ENCODE measurements around the gene ADCY5. TPM values are rescaled to one million over a fixed set of nuclear protein-coding genes. Genes with fewer than 3 reads are reported as not detected.

Gene ADCY5
- total and polyA plus RNA-seq, 2 donors (not counting 1 experiment from before 2014, with no cell fraction given), result not detected

DNA sequence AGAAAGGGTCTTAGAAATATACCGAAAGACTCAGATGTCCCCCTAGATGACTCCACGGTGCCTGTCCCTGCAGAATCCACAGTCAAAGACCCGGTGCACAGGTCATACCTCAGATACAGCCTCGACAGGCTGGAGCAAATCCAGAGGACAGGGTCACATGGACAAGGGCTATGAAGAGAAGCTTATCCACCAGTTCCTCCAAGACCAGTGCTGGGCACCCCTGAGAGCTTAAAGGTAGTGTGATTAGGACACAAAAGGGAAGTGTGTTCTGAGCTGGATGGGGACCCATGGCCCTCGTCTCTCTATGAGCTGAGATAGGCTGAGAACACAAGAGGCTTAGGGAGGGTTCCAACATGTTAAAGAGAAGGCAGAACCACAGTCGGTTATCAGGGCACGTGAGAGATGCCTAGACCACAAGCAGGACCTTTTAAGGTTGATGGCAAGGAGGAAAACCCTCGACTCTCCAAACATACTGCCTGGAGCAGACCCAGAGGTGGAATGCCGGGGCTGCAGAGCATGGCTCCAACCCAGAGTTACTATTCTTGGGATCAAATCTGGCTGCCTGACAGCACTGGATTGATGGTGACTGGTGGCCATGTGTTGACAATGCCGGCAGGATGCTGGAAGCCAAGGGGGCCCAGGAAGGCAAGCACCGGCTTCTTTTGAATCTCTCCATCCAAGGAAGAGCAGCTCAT lies 46.9 kb downstream of the ADCY5 start:
- no peaks in the 10 kb centered on the region for H3K4me1 ChIP-seq (ENCODE audit: control insufficient read depth in 2 of 2, insufficient read depth in 2 of 2, low read length in 2 of 2)
- TF ChIP-seq, protein P1, sequence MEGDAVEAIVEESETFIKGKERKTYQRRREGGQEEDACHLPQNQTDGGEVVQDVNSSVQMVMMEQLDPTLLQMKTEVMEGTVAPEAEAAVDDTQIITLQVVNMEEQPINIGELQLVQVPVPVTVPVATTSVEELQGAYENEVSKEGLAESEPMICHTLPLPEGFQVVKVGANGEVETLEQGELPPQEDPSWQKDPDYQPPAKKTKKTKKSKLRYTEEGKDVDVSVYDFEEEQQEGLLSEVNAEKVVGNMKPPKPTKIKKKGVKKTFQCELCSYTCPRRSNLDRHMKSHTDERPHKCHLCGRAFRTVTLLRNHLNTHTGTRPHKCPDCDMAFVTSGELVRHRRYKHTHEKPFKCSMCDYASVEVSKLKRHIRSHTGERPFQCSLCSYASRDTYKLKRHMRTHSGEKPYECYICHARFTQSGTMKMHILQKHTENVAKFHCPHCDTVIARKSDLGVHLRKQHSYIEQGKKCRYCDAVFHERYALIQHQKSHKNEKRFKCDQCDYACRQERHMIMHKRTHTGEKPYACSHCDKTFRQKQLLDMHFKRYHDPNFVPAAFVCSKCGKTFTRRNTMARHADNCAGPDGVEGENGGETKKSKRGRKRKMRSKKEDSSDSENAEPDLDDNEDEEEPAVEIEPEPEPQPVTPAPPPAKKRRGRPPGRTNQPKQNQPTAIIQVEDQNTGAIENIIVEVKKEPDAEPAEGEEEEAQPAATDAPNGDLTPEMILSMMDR (IDR thresholded peaks at IDR 0.05), result no peak
- TF ChIP-seq EZH2 (IDR thresholded peaks at IDR 0.05; ENCODE audit: borderline replicate concordance, insufficient read depth, low read depth, low read length, poor library complexity, severe bottlenecking), result no peak
- no peak overlapping the region for H3K4me3 ChIP-seq (ENCODE audit: control extremely low read depth in 1 of 5, extremely low read depth in 1 of 5, insufficient read depth in 1 of 5, low read depth in 2 of 5, low read length in 4 of 5)
- H3K4me2 ChIP-seq (replicated peaks; ENCODE audit: low read depth, low read length, poor library complexity, severe bottlenecking), result no peak overlapping the region
- H4K20me1 ChIP-seq (ENCODE audit: control insufficient read depth, insufficient read depth, low read length, poor library complexity, severe bottlenecking), result no peaks in the 10 kb centered on the region
- Mint-ChIP-seq H3K9me3 (ENCODE audit: insufficient read depth) (no peaks in the 10 kb centered on the region), H3K27ac (no peak overlapping the region), H3K4me3 (no peak overlapping the region), H3K4me1 (no peaks in the 10 kb centered on the region), H3K27me3 (peaks cover 16% of the 10 kb centered on the region)
- no peaks in the 10 kb centered on the region for H3K36me3 ChIP-seq (replicated peaks in 1 of 2; ENCODE audit: control extremely low read depth in 1 of 2, control insufficient read depth in 1 of 2, extremely low read depth in 1 of 2, insufficient read depth in 2 of 2, low read length in 1 of 2)
- ATAC-seq (ENCODE audit: low read depth) (no peak), DNase-seq (no peak)
- intact Hi-C loops (cut with micrococcal nuclease), result no loop called here
- no peaks in the 10 kb centered on the region for H3K9me3 ChIP-seq (ENCODE audit: control extremely low read depth in 1 of 3, control insufficient read depth in 2 of 3, insufficient read depth in 1 of 3, low read length in 2 of 3)
- H3K27me3 ChIP-seq (replicated peaks in 1 of 4; ENCODE audit: control extremely low read depth in 1 of 4, control insufficient read depth in 3 of 4, insufficient read depth in 4 of 4, low read length in 3 of 4), result peaks cover 0 to 4% (median 1%) of the 10 kb centered on the region in 4 experiments
- CTCF ChIA-PET, result no interaction called here
- H3K27ac ChIP-seq (ENCODE audit: low read length in 2 of 2), result no peak overlapping the region
- no peak overlapping the region for H2AFZ ChIP-seq (ENCODE audit: insufficient read depth, low read depth, low read length, poor library complexity, severe bottlenecking)
- WGBS (ENCODE audit: insufficient coverage), result 85% methylated on average over 9 of the region's 11 CpGs
- POLR2A ChIA-PET, result no interaction called here
- H3K9ac ChIP-seq (ENCODE audit: low read length), result no peak overlapping the region
- no peaks in the 10 kb centered on the region for H3K79me2 ChIP-seq (ENCODE audit: control insufficient read depth, insufficient read depth, low read length)

DNA sequence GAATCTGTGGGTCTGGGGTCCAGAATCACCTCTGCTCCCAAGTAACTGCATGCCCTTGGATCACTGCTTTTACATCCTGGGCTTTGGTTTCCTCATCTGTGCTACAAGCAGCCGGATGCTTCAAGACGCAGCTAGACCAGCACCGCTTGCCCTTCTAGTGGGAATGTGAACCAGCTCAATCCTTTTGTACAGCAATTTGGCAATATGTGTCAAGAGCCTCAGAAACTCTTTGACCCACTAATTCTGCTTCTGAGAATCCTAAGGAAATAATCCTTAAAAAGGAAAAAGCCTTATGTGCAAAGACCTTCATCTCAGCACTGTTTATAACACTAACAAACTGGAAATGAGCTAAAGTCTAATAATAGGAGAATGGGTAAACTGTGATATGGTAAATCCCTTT lies 48.7 kb downstream of the ADCY5 start:
- Histone ChIP-seq H2AFZ (ENCODE audit: insufficient read depth, low read depth, low read length, poor library complexity, severe bottlenecking) (no peak overlapping the region), H4K20me1 (ENCODE audit: control insufficient read depth, insufficient read depth, low read length, poor library complexity, severe bottlenecking) (no peaks in the 10 kb centered on the region), H3K9me3 (ENCODE audit: control extremely low read depth in 1 of 3, control insufficient read depth in 2 of 3, insufficient read depth in 1 of 3, low read length in 2 of 3) (no peaks in the 10 kb centered on the region), H3K4me3 (ENCODE audit: control extremely low read depth in 1 of 5, extremely low read depth in 1 of 5, insufficient read depth in 1 of 5, low read depth in 2 of 5, low read length in 4 of 5) (no peak overlapping the region), H3K36me3 (replicated peaks in 1 of 2; ENCODE audit: control extremely low read depth in 1 of 2, control insufficient read depth in 1 of 2, extremely low read depth in 1 of 2, insufficient read depth in 2 of 2, low read length in 1 of 2) (no peaks in the 10 kb centered on the region), H3K4me1 (ENCODE audit: control insufficient read depth in 2 of 2, insufficient read depth in 2 of 2, low read length in 2 of 2) (no peaks in the 10 kb centered on the region), H3K79me2 (ENCODE audit: control insufficient read depth, insufficient read depth, low read length) (no peaks in the 10 kb centered on the region), H3K27me3 (replicated peaks in 1 of 4; ENCODE audit: control extremely low read depth in 1 of 4, control insufficient read depth in 3 of 4, insufficient read depth in 4 of 4, low read length in 3 of 4) (peaks cover 0 to 4% (median 1%) of the 10 kb centered on the region in 4 experiments), H3K9ac (ENCODE audit: low read length) (no peak overlapping the region), H3K4me2 (replicated peaks; ENCODE audit: low read depth, low read length, poor library complexity, severe bottlenecking) (no peak overlapping the region), H3K27ac (ENCODE audit: low read length in 2 of 2) (no peak overlapping the region)
- TF ChIP-seq, protein P1 (IDR thresholded peaks at IDR 0.05), result no peak
- TF ChIP-seq EZH2 (IDR thresholded peaks at IDR 0.05; ENCODE audit: borderline replicate concordance, insufficient read depth, low read depth, low read length, poor library complexity, severe bottlenecking), result no peak
- Mint-ChIP-seq H3K4me3 (no peak overlapping the region), H3K9me3 (ENCODE audit: insufficient read depth) (no peaks in the 10 kb centered on the region), H3K4me1 (no peaks in the 10 kb centered on the region), H3K27me3 (peaks cover 21% of the 10 kb centered on the region), H3K27ac (no peak overlapping the region)
- intact Hi-C loops (cut with micrococcal nuclease), result no loop called here
- ChIA-PET CTCF (no interaction called here), POLR2A (no interaction called here)
- DNase-seq (no peak), ATAC-seq (ENCODE audit: low read depth) (no peak)
- 86% methylated on average over 2 of the region's 3 CpGs for WGBS (ENCODE audit: insufficient coverage)
